GM12865 (cell line): ENCODE results near the gene TMEM125.

Experiments
- DNase-seq: peaks from one replicate; pipeline ENCODE4 v3.0.0; 2010; ENCODE audit warnings: low read depth
- H3K4me3 ChIP-seq: 2 replicates; pipeline ENCODE4 v1.5.1; 2011; ENCODE audit warnings: mild to moderate bottlenecking, low read depth, low read length, control low read depth
- TF ChIP-seq, protein P1 (sequence below): IDR thresholded peaks from 2 replicates; pipeline ENCODE4 v1.5.1; 2011; ENCODE audit warnings: low read length, control low read depth, low read depth, inconsistent platforms; ENCODE audit not compliant: insufficient read depth; ENCODE audit errors: missing control alignments

The TMEM125 gene

DNA sequence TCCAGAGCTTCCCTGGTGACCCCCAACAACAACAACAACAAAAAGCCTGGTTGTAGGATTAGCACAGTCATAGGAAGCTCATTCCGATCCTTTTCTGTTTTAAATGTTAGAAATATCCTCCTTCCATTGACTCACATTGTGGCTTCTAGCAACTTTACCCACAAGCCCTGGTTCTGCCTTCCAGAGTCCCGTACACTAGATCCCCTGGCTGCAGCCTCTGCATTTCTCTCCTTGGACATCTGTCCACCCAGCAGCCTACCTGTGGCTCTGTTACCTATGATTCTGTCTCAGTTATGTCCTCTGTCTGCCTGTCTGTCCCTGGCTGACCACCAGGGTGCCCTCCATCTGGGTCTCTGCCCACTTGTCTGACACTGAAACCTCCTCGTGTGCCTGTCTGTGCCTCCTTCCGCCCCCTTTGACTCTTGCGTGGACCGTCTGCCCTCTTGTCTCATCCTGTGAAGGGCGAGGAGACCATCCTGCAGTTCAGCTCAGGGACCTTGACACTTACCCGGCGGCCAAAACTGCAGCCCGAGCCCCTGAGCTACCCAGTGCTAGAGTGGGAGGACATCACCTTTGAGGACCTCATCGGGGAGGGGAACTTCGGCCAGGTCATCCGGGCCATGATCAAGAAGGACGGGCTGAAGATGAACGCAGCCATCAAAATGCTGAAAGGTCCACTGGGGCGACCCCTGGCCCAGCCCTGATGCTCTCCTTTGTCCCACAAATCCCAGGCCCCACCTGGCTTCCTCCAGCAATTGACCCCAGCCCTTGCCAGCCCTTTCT is 47.1 kb downstream of the TMEM125 start:
- DNase-seq: no peak
- H3K4me3 ChIP-seq: no peak overlapping the region
- TF ChIP-seq, protein P1, sequence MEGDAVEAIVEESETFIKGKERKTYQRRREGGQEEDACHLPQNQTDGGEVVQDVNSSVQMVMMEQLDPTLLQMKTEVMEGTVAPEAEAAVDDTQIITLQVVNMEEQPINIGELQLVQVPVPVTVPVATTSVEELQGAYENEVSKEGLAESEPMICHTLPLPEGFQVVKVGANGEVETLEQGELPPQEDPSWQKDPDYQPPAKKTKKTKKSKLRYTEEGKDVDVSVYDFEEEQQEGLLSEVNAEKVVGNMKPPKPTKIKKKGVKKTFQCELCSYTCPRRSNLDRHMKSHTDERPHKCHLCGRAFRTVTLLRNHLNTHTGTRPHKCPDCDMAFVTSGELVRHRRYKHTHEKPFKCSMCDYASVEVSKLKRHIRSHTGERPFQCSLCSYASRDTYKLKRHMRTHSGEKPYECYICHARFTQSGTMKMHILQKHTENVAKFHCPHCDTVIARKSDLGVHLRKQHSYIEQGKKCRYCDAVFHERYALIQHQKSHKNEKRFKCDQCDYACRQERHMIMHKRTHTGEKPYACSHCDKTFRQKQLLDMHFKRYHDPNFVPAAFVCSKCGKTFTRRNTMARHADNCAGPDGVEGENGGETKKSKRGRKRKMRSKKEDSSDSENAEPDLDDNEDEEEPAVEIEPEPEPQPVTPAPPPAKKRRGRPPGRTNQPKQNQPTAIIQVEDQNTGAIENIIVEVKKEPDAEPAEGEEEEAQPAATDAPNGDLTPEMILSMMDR: peak; percentile 2

DNA sequence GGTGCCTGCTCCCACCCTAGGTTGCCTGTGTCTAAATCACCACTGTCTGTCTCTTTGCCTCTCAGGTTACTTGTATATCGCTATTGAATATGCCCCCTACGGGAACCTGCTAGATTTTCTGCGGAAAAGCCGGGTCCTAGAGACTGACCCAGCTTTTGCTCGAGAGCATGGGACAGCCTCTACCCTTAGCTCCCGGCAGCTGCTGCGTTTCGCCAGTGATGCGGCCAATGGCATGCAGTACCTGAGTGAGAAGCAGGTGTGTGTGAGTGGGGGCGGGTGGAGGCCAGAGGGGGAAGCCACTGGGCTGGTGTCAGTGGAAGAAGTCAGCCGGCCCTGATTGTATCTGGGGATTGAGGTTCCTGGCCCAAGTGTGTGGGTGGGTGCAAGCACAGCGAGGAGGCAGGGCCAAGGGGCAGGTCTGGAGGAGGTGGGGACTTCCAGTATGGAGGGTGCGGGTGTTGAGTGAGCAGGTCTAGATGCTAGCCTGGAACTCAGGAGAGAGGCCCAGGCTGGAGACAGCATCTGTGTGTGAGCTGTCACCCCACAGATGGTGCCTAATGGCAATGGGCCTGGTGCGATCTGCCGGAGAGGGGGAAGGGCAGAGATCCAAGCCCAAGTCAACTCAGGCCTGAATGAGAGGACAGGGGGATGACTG is 48.2 kb downstream of the TMEM125 start:
- TF ChIP-seq, protein P1: no peak

DNA sequence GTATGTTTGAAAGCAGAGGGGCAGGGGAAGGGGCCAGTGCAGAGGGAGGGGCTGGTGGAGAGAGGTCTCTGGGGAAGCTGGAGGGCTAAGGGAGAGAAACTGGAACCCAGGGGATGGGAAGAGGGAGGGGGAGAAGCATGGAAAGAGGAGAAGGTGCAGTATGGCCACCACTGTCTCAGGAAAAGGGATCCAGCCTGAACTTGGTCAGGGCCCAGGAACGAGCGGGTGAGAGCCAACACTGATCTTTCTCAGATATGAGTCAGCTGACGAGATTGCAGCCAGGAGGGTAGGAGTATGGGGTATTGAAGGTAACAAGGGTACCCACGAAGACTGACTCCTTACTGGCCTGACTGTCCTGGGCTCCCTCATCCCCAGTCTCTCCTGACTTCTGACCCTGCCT is 49.0 kb downstream of the TMEM125 start:
- TF ChIP-seq, protein P1: no peak
- no peak overlapping the region for H3K4me3 ChIP-seq
- DNase-seq: no peak

More for the DNA sequence above, 48.2 kb downstream of the TMEM125 start:
- no peak overlapping the region for H3K4me3 ChIP-seq
- DNase-seq: no peak

DNA sequence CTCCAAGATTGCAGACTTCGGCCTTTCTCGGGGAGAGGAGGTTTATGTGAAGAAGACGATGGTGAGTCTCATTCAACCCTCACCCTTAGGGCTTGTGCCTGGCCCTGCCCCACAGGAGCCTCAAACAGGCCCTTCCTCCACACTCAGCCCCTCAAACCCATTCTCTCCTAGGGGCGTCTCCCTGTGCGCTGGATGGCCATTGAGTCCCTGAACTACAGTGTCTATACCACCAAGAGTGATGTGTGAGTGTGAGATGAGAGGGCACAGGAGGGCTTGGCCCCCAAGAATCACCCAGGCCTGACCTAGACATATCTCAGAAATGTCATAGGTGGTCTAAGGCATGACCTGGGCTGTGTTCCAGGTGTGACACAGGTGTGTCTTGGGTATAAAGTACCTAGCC is 49.5 kb downstream of the TMEM125 start:
- TF ChIP-seq, protein P1: no peak
- no peak for DNase-seq
- H3K4me3 ChIP-seq: no peak overlapping the region

DNA sequence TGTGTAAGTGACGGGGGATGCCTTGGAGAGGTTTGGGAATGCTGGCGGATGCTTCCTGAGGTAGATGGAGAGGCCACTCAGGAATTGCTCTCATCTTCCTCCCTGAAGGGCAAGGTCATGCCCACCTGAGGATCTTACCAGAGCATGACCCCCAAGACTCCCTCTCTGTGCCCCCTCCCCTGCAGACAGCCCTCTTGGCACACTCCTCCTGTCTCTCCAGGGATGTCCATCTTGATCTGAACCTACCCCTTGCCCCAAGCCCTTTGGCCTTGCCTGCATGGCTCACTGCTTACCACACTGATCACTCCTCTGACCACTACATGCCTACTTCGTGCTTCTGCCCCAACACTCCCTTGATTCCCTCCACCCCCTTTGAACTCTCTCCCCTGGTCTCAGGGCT is 50.0 kb downstream of the TMEM125 start:
- no peak for DNase-seq
- H3K4me3 ChIP-seq: no peak overlapping the region
- TF ChIP-seq, protein P1: no peak

DNA sequence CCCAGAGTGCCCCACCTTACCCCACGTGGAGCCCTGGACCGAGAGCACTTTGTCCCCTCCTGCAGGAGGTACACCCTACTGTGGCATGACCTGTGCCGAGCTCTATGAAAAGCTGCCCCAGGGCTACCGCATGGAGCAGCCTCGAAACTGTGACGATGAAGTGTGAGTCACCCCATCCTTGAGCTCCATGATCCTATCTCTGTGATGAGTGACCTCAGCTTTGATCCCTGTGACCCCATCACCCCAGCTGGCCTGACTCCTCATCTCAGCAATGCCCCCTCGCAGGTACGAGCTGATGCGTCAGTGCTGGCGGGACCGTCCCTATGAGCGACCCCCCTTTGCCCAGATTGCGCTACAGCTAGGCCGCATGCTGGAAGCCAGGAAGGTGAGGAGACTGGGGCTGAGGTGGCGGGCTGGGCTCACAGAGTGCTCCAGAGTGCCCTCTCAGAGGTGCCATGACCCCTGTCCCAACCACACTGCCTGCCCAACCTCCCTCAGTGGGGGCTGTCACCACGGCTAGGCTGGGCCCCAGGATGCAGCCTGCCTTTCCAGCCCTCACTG is 51.6 kb downstream of the TMEM125 start:
- H3K4me3 ChIP-seq: no peak overlapping the region
- TF ChIP-seq, protein P1: no peak

DNA sequence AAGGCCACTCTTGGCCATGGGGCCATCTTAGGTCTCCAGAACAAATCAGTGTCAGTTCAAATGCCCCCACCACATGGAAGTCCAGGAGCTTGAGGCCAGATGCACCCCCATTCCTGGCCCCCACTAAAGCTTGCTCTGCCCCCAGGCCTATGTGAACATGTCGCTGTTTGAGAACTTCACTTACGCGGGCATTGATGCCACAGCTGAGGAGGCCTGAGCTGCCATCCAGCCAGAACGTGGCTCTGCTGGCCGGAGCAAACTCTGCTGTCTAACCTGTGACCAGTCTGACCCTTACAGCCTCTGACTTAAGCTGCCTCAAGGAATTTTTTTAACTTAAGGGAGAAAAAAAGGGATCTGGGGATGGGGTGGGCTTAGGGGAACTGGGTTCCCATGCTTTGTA is 52.7 kb downstream of the TMEM125 start:
- H3K4me3 ChIP-seq: no peak overlapping the region
- TF ChIP-seq, protein P1: no peak
- DNase-seq: no peak

More for the DNA sequence above, 51.6 kb downstream of the TMEM125 start:
- no peak for DNase-seq
